Activated naive CD8-positive, alpha-beta T cell treated with anti-CD3 and anti-CD28 coated beads, Interleukin-2, amount 10 ng/mL, durations not matched to agents 7 days and 5 days (primary cell): Measurements from ENCODE around the gene MYL5. TPM values are rescaled to one million over a fixed set of nuclear protein-coding genes. Genes with fewer than 3 reads are reported as not detected.

Experiments used
- ATAC-seq: fragments of 150-1000 bp; cut with Tn5 transposase; one replicate; pipeline ENCODE4 v1.10.0; 2021; ENCODE audit warnings: low read depth, moderate library complexity
- POLR2A ChIA-PET: fragments of 350-600 bp; sonication (Branson Sonifier 250); formaldehyde crosslinking; loops from one replicate; lab custom pipeline; 2021; ENCODE audit warnings: antibody characterized with exemption; lab: Charles Lee
- DNase-seq: peaks from one replicate; pipeline ENCODE4 v3.0.0; 2021
- H3K27ac Mint-ChIP-seq: one replicate; pipeline ENCODE4 v1.8.0; 2022; ENCODE audit warnings: mild to moderate bottlenecking, mixed read lengths
- H3K27me3 Mint-ChIP-seq: one replicate; pipeline ENCODE4 v1.8.0; 2022; ENCODE audit warnings: mild to moderate bottlenecking, moderate library complexity, mixed read lengths
- H3K36me3 Mint-ChIP-seq: one replicate; pipeline ENCODE4 v1.8.0; 2021; ENCODE audit warnings: mild to moderate bottlenecking, mixed read lengths
- H3K4me1 Mint-ChIP-seq: one replicate; pipeline ENCODE4 v1.8.0; 2021; ENCODE audit warnings: mixed read lengths
- H3K4me3 Mint-ChIP-seq: one replicate; pipeline ENCODE4 v1.8.0; 2022; ENCODE audit warnings: mild to moderate bottlenecking, moderate library complexity, mixed read lengths
- H3K9me3 Mint-ChIP-seq: one replicate; pipeline ENCODE4 v1.8.0; 2021; ENCODE audit warnings: mixed read lengths
- total RNA-seq, 2 experiments: library from RNA; stranded (reverse); gene quantifications; one replicate each; pipeline ENCODE4 v1.2.3, GENCODE V29; 2021

The MYL5 gene
- total RNA-seq, 2 experiments from 2014 or later: 20.0 to 21.5 TPM

- Mint-ChIP-seq H3K27me3 (no peaks in the 10 kb centered on the region), H3K9me3 (no peaks in the 10 kb centered on the region), H3K27ac (no peak overlapping the region), H3K36me3 (peaks cover 18% of the 10 kb centered on the region), H3K4me1 (peaks cover 17% of the 10 kb centered on the region), H3K4me3 (no peak overlapping the region)
- ATAC-seq: no peak
- no peak for DNase-seq
- POLR2A ChIA-PET: interaction anchor here (2.0 kb wide), 1 partner anchor 45 kb away, joined by 5 read pairs; no protein-coding TSS in a partner anchor
These were observed 34.2 kb downstream of the MYL5 start for GRCh38 chr4:708631-708933.

- H3K9me3 Mint-ChIP-seq: no peaks in the 10 kb centered on the region
- no peak for ATAC-seq
- peaks cover 18% of the 10 kb centered on the region for H3K36me3 Mint-ChIP-seq
- POLR2A ChIA-PET: interaction anchor here (2.0 kb wide), 1 partner anchor 46 kb away, joined by 5 read pairs; no protein-coding TSS in a partner anchor
- H3K4me1 Mint-ChIP-seq: peaks cover 17% of the 10 kb centered on the region
- H3K27me3 Mint-ChIP-seq: no peaks in the 10 kb centered on the region
- no peak overlapping the region for H3K27ac Mint-ChIP-seq
- no peak overlapping the region for H3K4me3 Mint-ChIP-seq
- DNase-seq: no peak
These were observed 35.0 kb downstream of the MYL5 start for GRCh38 chr4:709348-709747.

- POLR2A ChIA-PET: interaction anchor here (2.0 kb wide), 1 partner anchor 47 kb away, joined by 5 read pairs; no protein-coding TSS in a partner anchor
- H3K4me1 Mint-ChIP-seq: peaks cover 17% of the 10 kb centered on the region
- H3K9me3 Mint-ChIP-seq: no peaks in the 10 kb centered on the region
- ATAC-seq (no peak), DNase-seq (no peak)
- peaks cover 18% of the 10 kb centered on the region for H3K36me3 Mint-ChIP-seq
- H3K27me3 Mint-ChIP-seq: no peaks in the 10 kb centered on the region
- H3K27ac Mint-ChIP-seq: no peak overlapping the region
- no peak overlapping the region for H3K4me3 Mint-ChIP-seq
These were observed 35.8 kb downstream of the MYL5 start for GRCh38 chr4:710116-710515.

GRCh38 chr4:710916-711315 is 36.6 kb downstream of the MYL5 start:
- POLR2A ChIA-PET: no interaction called here
- Mint-ChIP-seq H3K9me3 (no peaks in the 10 kb centered on the region), H3K36me3 (peaks cover 18% of the 10 kb centered on the region), H3K27me3 (no peaks in the 10 kb centered on the region), H3K4me3 (no peak overlapping the region), H3K27ac (no peak overlapping the region), H3K4me1 (peaks cover 15% of the 10 kb centered on the region)
- ATAC-seq: no peak
- no peak for DNase-seq

GRCh38 chr4:712093-712492 is 37.8 kb downstream of the MYL5 start:
- peaks cover 17% of the 10 kb centered on the region for H3K4me1 Mint-ChIP-seq
- H3K9me3 Mint-ChIP-seq: no peaks in the 10 kb centered on the region
- POLR2A ChIA-PET: no interaction called here
- ATAC-seq: no peak
- no peak overlapping the region for H3K27ac Mint-ChIP-seq
- no peak for DNase-seq
- no peak overlapping the region for H3K4me3 Mint-ChIP-seq
- H3K27me3 Mint-ChIP-seq: no peaks in the 10 kb centered on the region
- H3K36me3 Mint-ChIP-seq: peaks cover 18% of the 10 kb centered on the region

- Mint-ChIP-seq H3K4me1 (peaks cover 17% of the 10 kb centered on the region), H3K36me3 (peaks cover 18% of the 10 kb centered on the region), H3K27me3 (no peaks in the 10 kb centered on the region), H3K4me3 (no peak overlapping the region), H3K27ac (no peak overlapping the region), H3K9me3 (no peaks in the 10 kb centered on the region)
- DNase-seq: no peak
- ATAC-seq: no peak
- POLR2A ChIA-PET: no interaction called here
These were observed 38.7 kb downstream of the MYL5 start for GRCh38 chr4:712916-713632.

GRCh38 chr4:714087-714486 is 39.7 kb downstream of the MYL5 start:
- Mint-ChIP-seq H3K27ac (no peak overlapping the region), H3K9me3 (no peaks in the 10 kb centered on the region), H3K27me3 (no peaks in the 10 kb centered on the region), H3K4me3 (no peak overlapping the region), H3K36me3 (peaks cover 13% of the 10 kb centered on the region), H3K4me1 (peaks cover 12% of the 10 kb centered on the region)
- DNase-seq: no peak
- ATAC-seq: no peak
- POLR2A ChIA-PET: no interaction called here

GRCh38 chr4:717601-718320 is 43.4 kb downstream of the MYL5 start:
- Mint-ChIP-seq H3K4me3 (no peak overlapping the region), H3K27ac (no peak overlapping the region), H3K27me3 (no peaks in the 10 kb centered on the region), H3K4me1 (peaks cover 3% of the 10 kb centered on the region), H3K9me3 (no peaks in the 10 kb centered on the region), H3K36me3 (peaks cover 26% of the 10 kb centered on the region)
- DNase-seq (no peak), ATAC-seq (no peak)
- POLR2A ChIA-PET: no interaction called here

- no peaks in the 10 kb centered on the region for H3K9me3 Mint-ChIP-seq
- no peak overlapping the region for H3K27ac Mint-ChIP-seq
- POLR2A ChIA-PET: no interaction called here
- peaks cover 31% of the 10 kb centered on the region for H3K36me3 Mint-ChIP-seq
- H3K4me1 Mint-ChIP-seq: peaks cover 3% of the 10 kb centered on the region
- no peak for ATAC-seq
- no peak overlapping the region for H3K4me3 Mint-ChIP-seq
- no peak for DNase-seq
- H3K27me3 Mint-ChIP-seq: no peaks in the 10 kb centered on the region
These were observed 44.1 kb downstream of the MYL5 start for GRCh38 chr4:718460-718859.

GRCh38 chr4:720111-720860 is 45.9 kb downstream of the MYL5 start:
- H3K9me3 Mint-ChIP-seq: no peaks in the 10 kb centered on the region

GRCh38 chr4:721261-722168 is 47.2 kb downstream of the MYL5 start:
- Mint-ChIP-seq H3K36me3 (peaks cover 39% of the 10 kb centered on the region), H3K27me3 (no peaks in the 10 kb centered on the region), H3K9me3 (no peaks in the 10 kb centered on the region), H3K4me3 (no peak overlapping the region), H3K27ac (no peak overlapping the region), H3K4me1 (peaks cover 3% of the 10 kb centered on the region)
- no peak for DNase-seq
- ATAC-seq: no peak
- POLR2A ChIA-PET: no interaction called here

More at GRCh38 chr4:720111-720860, 45.9 kb downstream of the MYL5 start:
- no peaks in the 10 kb centered on the region for H3K27me3 Mint-ChIP-seq
- peaks cover 39% of the 10 kb centered on the region for H3K36me3 Mint-ChIP-seq
- peaks cover 2% of the 10 kb centered on the region for H3K4me1 Mint-ChIP-seq
- no peak overlapping the region for H3K27ac Mint-ChIP-seq
- ATAC-seq (no peak), DNase-seq (no peak)
- POLR2A ChIA-PET: no interaction called here
- H3K4me3 Mint-ChIP-seq: no peak overlapping the region

GRCh38 chr4:722169-722725 is 47.9 kb downstream of the MYL5 start:
- no peaks in the 10 kb centered on the region for H3K9me3 Mint-ChIP-seq
- no peak for DNase-seq
- POLR2A ChIA-PET: no interaction called here
- H3K4me1 Mint-ChIP-seq: peaks cover 2% of the 10 kb centered on the region
- H3K4me3 Mint-ChIP-seq: no peak overlapping the region
- H3K27ac Mint-ChIP-seq: no peak overlapping the region
- ATAC-seq: no peak
- H3K36me3 Mint-ChIP-seq: peaks cover 39% of the 10 kb centered on the region
- no peaks in the 10 kb centered on the region for H3K27me3 Mint-ChIP-seq
